Muscle layer of duodenum (tissue), 2 donors: ENCODE measurements around the gene TMEM143.

ENCODE experiments used
- H3K27ac ChIP-seq: one replicate; pipeline ENCODE4 v1.7.0; 2013; ENCODE audit warnings: mild to moderate bottlenecking, low read length
- H3K27me3 ChIP-seq: one replicate; pipeline ENCODE4 v1.7.0; 2013; ENCODE audit warnings: low read depth, mild to moderate bottlenecking, control low read depth, low read length
- H3K36me3 ChIP-seq, 2 donors: one replicate each; pipeline ENCODE4 v1.7.0; 2013; ENCODE audit warnings: low read length in 2 of 2, control low read depth in 1 of 2, mild to moderate bottlenecking in 1 of 2; ENCODE audit not compliant: insufficient read depth in 2 of 2, control insufficient read depth in 1 of 2
- H3K4me1 ChIP-seq, 2 donors: one replicate each; pipeline ENCODE4 v1.7.0; 2013; ENCODE audit warnings: low read length in 2 of 2, mild to moderate bottlenecking in 2 of 2, control low read depth in 1 of 2, moderate library complexity in 1 of 2; ENCODE audit not compliant: insufficient read depth in 2 of 2, control insufficient read depth in 1 of 2
- H3K4me3 ChIP-seq, 2 donors: one replicate each; pipeline ENCODE4 v1.7.0; 2013; ENCODE audit warnings: low read length in 2 of 2, low read depth in 1 of 2, mild to moderate bottlenecking in 1 of 2
- H3K9me3 ChIP-seq, 2 donors: one replicate each; pipeline ENCODE4 v1.7.0; 2013; ENCODE audit warnings: low read length in 2 of 2, control low read depth in 1 of 2, mild to moderate bottlenecking in 1 of 2; ENCODE audit not compliant: control insufficient read depth in 1 of 2
- donor health status: healthy.

Gene TMEM143

GRCh38 chr19:48350856-48351255 lies 12.9 kb downstream of the TMEM143 start:
- Histone ChIP-seq H3K36me3 (no peaks in the 10 kb centered on the region), H3K4me1 (no peaks in the 10 kb centered on the region), H3K27ac (no peak overlapping the region), H3K9me3 (no peaks in the 10 kb centered on the region), H3K4me3 (no peak overlapping the region), H3K27me3 (no peaks in the 10 kb centered on the region)

GRCh38 chr19:48348737-48349136 lies 15.0 kb downstream of the TMEM143 start:
- no peaks in the 10 kb centered on the region for H3K27me3 ChIP-seq
- no peaks in the 10 kb centered on the region for H3K9me3 ChIP-seq
- no peaks in the 10 kb centered on the region for H3K4me1 ChIP-seq
- H3K36me3 ChIP-seq = no peaks in the 10 kb centered on the region
- H3K27ac ChIP-seq = no peak overlapping the region
- H3K4me3 ChIP-seq = no peak overlapping the region

- Histone ChIP-seq H3K27ac (no peak overlapping the region), H3K4me1 (no peaks in the 10 kb centered on the region), H3K36me3 (peaks cover 0 to 1% of the 10 kb centered on the region in 2 donors), H3K9me3 (no peaks in the 10 kb centered on the region), H3K4me3 (no peak overlapping the region), H3K27me3 (no peaks in the 10 kb centered on the region)
Measured at GRCh38 chr19:48348045-48348444, 15.7 kb downstream of the TMEM143 start.

GRCh38 chr19:48346191-48346590 lies 17.5 kb downstream of the TMEM143 start:
- H3K9me3 ChIP-seq = no peaks in the 10 kb centered on the region
- peaks cover 0 to 7% of the 10 kb centered on the region in 2 donors for H3K36me3 ChIP-seq
- no peak overlapping the region for H3K27ac ChIP-seq
- H3K4me1 ChIP-seq = no peaks in the 10 kb centered on the region
- no peak overlapping the region for H3K4me3 ChIP-seq
- H3K27me3 ChIP-seq = no peaks in the 10 kb centered on the region

- Histone ChIP-seq H3K27ac (no peak overlapping the region), H3K27me3 (no peaks in the 10 kb centered on the region), H3K36me3 (peaks cover 0 to 7% of the 10 kb centered on the region in 2 donors), H3K4me3 (no peak overlapping the region), H3K9me3 (no peaks in the 10 kb centered on the region), H3K4me1 (no peaks in the 10 kb centered on the region)
Measured at GRCh38 chr19:48344892-48345291, 18.8 kb downstream of the TMEM143 start.

- Histone ChIP-seq H3K4me3 (no peak overlapping the region), H3K9me3 (no peaks in the 10 kb centered on the region), H3K27me3 (no peaks in the 10 kb centered on the region), H3K4me1 (no peaks in the 10 kb centered on the region), H3K36me3 (peaks cover 0 to 7% of the 10 kb centered on the region in 2 donors), H3K27ac (no peak overlapping the region)
Measured at GRCh38 chr19:48342841-48343540, 20.7 kb downstream of the TMEM143 start.

- H3K9me3 ChIP-seq = no peaks in the 10 kb centered on the region
- H3K36me3 ChIP-seq = peaks cover 0 to 7% of the 10 kb centered on the region in 2 donors
- no peak overlapping the region for H3K27ac ChIP-seq
- H3K27me3 ChIP-seq = no peaks in the 10 kb centered on the region
- no peak overlapping the region for H3K4me3 ChIP-seq
- H3K4me1 ChIP-seq = no peaks in the 10 kb centered on the region
Measured at GRCh38 chr19:48342414-48342738, 21.4 kb downstream of the TMEM143 start.

- no peaks in the 10 kb centered on the region for H3K9me3 ChIP-seq
- H3K36me3 ChIP-seq = peaks cover 0 to 7% of the 10 kb centered on the region in 2 donors
- H3K4me1 ChIP-seq = no peaks in the 10 kb centered on the region
- no peak overlapping the region for H3K27ac ChIP-seq
- H3K4me3 ChIP-seq = no peak overlapping the region
- H3K27me3 ChIP-seq = no peaks in the 10 kb centered on the region
Measured at GRCh38 chr19:48341515-48342413, 22.0 kb downstream of the TMEM143 start.

GRCh38 chr19:48340995-48341394 lies 22.7 kb downstream of the TMEM143 start:
- no peak overlapping the region for H3K27ac ChIP-seq
- peaks cover 0 to 7% of the 10 kb centered on the region in 2 donors for H3K36me3 ChIP-seq

GRCh38 chr19:48338802-48339503 lies 24.8 kb downstream of the TMEM143 start:
- Histone ChIP-seq H3K4me3 (no peak overlapping the region), H3K36me3 (peaks cover 0 to 7% of the 10 kb centered on the region in 2 donors), H3K9me3 (no peaks in the 10 kb centered on the region), H3K27ac (no peak overlapping the region), H3K4me1 (no peaks in the 10 kb centered on the region), H3K27me3 (no peaks in the 10 kb centered on the region)

More at GRCh38 chr19:48340995-48341394, 22.7 kb downstream of the TMEM143 start:
- no peaks in the 10 kb centered on the region for H3K4me1 ChIP-seq
- H3K9me3 ChIP-seq = no peaks in the 10 kb centered on the region
- H3K27me3 ChIP-seq = no peaks in the 10 kb centered on the region
- no peak overlapping the region for H3K4me3 ChIP-seq

- Histone ChIP-seq H3K4me3 (no peak overlapping the region), H3K27ac (no peak overlapping the region), H3K27me3 (no peaks in the 10 kb centered on the region), H3K36me3 (peaks cover 0 to 7% of the 10 kb centered on the region in 2 donors), H3K9me3 (no peaks in the 10 kb centered on the region), H3K4me1 (peaks cover 2 to 5% of the 10 kb centered on the region in 2 donors)
Measured at GRCh38 chr19:48338253-48338755, 25.4 kb downstream of the TMEM143 start.
